IMR-90 (cell line): ENCODE results near the gene INHA.
A peak's percentile ranks its signal among the peaks of the same experiment; 100 is the strongest.

ENCODE experiments used
- CEBPB ChIP-seq: IDR thresholded peaks from 2 replicates; pipeline ENCODE4 v1.6.1; 2012; ENCODE audit warnings: low read depth, low read length, improper control_type of control experiment
- CHD1 ChIP-seq: IDR thresholded peaks from 2 replicates; pipeline ENCODE4 v1.6.1; 2012; ENCODE audit warnings: low read depth, low read length, improper control_type of control experiment
- MAFK ChIP-seq: IDR thresholded peaks from 2 replicates; pipeline ENCODE4 v1.6.1; 2012; ENCODE audit warnings: low read depth, low read length, improper control_type of control experiment
- MXI1 ChIP-seq: IDR thresholded peaks from 2 replicates; pipeline ENCODE4 v1.6.1; 2012; ENCODE audit warnings: low read depth, mild to moderate bottlenecking, low read length, moderate library complexity, borderline replicate concordance
- POLR2A ChIP-seq: IDR thresholded peaks from 2 replicates; pipeline ENCODE4 v1.6.1; 2012; ENCODE audit warnings: mild to moderate bottlenecking, low read depth, low read length
- RAD21 ChIP-seq: IDR thresholded peaks from 2 replicates; pipeline ENCODE4 v1.6.1; 2012; ENCODE audit warnings: low read length, improper control_type of control experiment
- RFX5 ChIP-seq: IDR thresholded peaks from 2 replicates; pipeline ENCODE4 v1.8.0; 2012; ENCODE audit warnings: low read depth, mild to moderate bottlenecking, low read length, moderate library complexity
- SMC3 ChIP-seq: fragments of 150-350 bp; IDR thresholded peaks from 2 replicates; pipeline ENCODE4 v1.6.1; 2016; ENCODE audit warnings: low read depth, mild to moderate bottlenecking, antibody characterized with exemption, low read length, moderate library complexity
- TF ChIP-seq, protein P1 (sequence below): conservative IDR thresholded peaks from 2 replicates; pipeline ENCODE4 v1.5.1; 2012; ENCODE audit warnings: mild to moderate bottlenecking, low read depth, low read length, improper control_type of control experiment

GRCh38 chr2:219551441-219552381, 20.4 kb upstream of the INHA start:
- TF ChIP-seq RAD21: no peak
- TF ChIP-seq, protein P1, sequence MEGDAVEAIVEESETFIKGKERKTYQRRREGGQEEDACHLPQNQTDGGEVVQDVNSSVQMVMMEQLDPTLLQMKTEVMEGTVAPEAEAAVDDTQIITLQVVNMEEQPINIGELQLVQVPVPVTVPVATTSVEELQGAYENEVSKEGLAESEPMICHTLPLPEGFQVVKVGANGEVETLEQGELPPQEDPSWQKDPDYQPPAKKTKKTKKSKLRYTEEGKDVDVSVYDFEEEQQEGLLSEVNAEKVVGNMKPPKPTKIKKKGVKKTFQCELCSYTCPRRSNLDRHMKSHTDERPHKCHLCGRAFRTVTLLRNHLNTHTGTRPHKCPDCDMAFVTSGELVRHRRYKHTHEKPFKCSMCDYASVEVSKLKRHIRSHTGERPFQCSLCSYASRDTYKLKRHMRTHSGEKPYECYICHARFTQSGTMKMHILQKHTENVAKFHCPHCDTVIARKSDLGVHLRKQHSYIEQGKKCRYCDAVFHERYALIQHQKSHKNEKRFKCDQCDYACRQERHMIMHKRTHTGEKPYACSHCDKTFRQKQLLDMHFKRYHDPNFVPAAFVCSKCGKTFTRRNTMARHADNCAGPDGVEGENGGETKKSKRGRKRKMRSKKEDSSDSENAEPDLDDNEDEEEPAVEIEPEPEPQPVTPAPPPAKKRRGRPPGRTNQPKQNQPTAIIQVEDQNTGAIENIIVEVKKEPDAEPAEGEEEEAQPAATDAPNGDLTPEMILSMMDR: no peak
- no peak for TF ChIP-seq MAFK
- TF ChIP-seq POLR2A: no peak
- no peak for TF ChIP-seq CEBPB
- no peak for TF ChIP-seq RFX5
- no peak for TF ChIP-seq CHD1
- peak; percentile 68; the same call in 1 of the 2 replicates for TF ChIP-seq MXI1
- no peak for TF ChIP-seq SMC3
